Progenitor cell of endocrine pancreas (in vitro differentiated cells): ENCODE data around the gene ADAM10. TPM values are rescaled to one million over a fixed set of nuclear protein-coding genes. Genes with fewer than 3 reads are reported as not detected.

ENCODE experiments used
- DNase-seq: peaks from one replicate; pipeline ENCODE4 v3.0.0; 2021; ENCODE audit warnings: low spot score; ENCODE audit not compliant: unreplicated experiment
- H3K27ac Mint-ChIP-seq: 2 replicates; pipeline ENCODE4 v1.8.0; 2021; ENCODE audit warnings: mild to moderate bottlenecking, moderate library complexity, mixed read lengths
- H3K27me3 Mint-ChIP-seq: 2 replicates; pipeline ENCODE4 v1.8.0; 2021; ENCODE audit warnings: mixed read lengths
- H3K36me3 Mint-ChIP-seq: 2 replicates; pipeline ENCODE4 v1.8.0; 2022; ENCODE audit warnings: mixed read lengths; ENCODE audit not compliant: insufficient read depth
- H3K4me1 Mint-ChIP-seq: 2 replicates; pipeline ENCODE4 v1.8.0; 2021; ENCODE audit warnings: low read depth, mixed read lengths
- H3K4me3 Mint-ChIP-seq: 2 replicates; pipeline ENCODE4 v1.8.0; 2021; ENCODE audit warnings: low read depth, mild to moderate bottlenecking, moderate library complexity, mixed read lengths
- H3K9me3 Mint-ChIP-seq: 2 replicates; pipeline ENCODE4 v1.8.0; 2021; ENCODE audit warnings: low read depth, mixed read lengths
- CTCF ChIP-seq: fragments of 200-600 bp; sonication (generic); IDR thresholded peaks from one replicate; pipeline ENCODE4 v1.5.0; 2021; ENCODE audit warnings: antibody characterized with exemption, mild to moderate bottlenecking; ENCODE audit not compliant: unreplicated experiment
- total RNA-seq: library from RNA; stranded (reverse); gene quantifications from 2 replicates; pipeline ENCODE4 v1.2.1, GENCODE V29; 2021

The ADAM10 gene
- total RNA-seq, 1 donor from 2014 or later = 237 TPM

- peaks cover 14% of the 10 kb centered on the region for H3K4me1 Mint-ChIP-seq
- TF ChIP-seq CTCF = no peak
- H3K4me3 Mint-ChIP-seq = no peak overlapping the region
- no peak overlapping the region for H3K27ac Mint-ChIP-seq
- H3K27me3 Mint-ChIP-seq = peaks cover 24% of the 10 kb centered on the region
- H3K36me3 Mint-ChIP-seq = no peaks in the 10 kb centered on the region
- H3K9me3 Mint-ChIP-seq = no peaks in the 10 kb centered on the region
- no peak for DNase-seq
Measured at GRCh38 chr15:58556028-58556361, 193.5 kb downstream of the ADAM10 start.

- H3K4me3 Mint-ChIP-seq = no peak overlapping the region
- H3K27ac Mint-ChIP-seq = peak overlapping the region; percentile 65
- no peak for TF ChIP-seq CTCF
- no peak for DNase-seq
- peaks cover 25% of the 10 kb centered on the region for H3K27me3 Mint-ChIP-seq
- H3K9me3 Mint-ChIP-seq = no peaks in the 10 kb centered on the region
- H3K36me3 Mint-ChIP-seq = no peaks in the 10 kb centered on the region
- peaks cover 10% of the 10 kb centered on the region for H3K4me1 Mint-ChIP-seq
Measured at GRCh38 chr15:58555162-58556027, 194.1 kb downstream of the ADAM10 start.

- Mint-ChIP-seq H3K27me3 (peaks cover 31% of the 10 kb centered on the region), H3K9me3 (no peaks in the 10 kb centered on the region), H3K4me1 (peaks cover 10% of the 10 kb centered on the region), H3K27ac (no peak overlapping the region), H3K36me3 (no peaks in the 10 kb centered on the region), H3K4me3 (no peak overlapping the region)
- DNase-seq = no peak
- no peak for TF ChIP-seq CTCF
Measured at GRCh38 chr15:58554758-58555157, 194.7 kb downstream of the ADAM10 start.

DNA sequence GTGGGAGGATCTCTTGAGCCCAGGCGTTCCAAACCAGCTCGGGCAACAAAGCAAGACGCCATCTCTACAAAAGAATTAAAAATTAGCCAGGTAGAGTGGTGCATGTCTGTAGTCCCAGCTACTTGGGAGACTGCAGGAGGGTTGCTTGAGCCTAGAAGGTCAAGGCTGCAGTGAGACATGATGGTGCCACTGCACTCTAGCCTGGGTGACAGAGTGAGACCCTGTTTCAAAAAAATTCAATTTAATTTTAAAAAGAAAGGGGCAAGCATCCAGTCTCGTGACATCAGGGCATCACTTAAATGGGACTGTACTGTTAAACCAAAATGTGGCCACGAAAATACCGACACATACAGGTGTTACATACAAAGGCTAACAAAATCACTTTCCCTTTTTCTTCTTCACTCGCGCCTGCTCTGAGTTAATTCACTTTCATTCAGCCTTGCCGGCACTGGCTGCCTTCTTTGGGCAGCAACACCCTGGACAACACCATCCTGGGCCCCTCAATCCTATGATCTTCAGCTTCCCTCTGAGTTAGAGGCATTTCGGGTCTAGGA lies 196.1 kb downstream of the ADAM10 start:
- Mint-ChIP-seq H3K9me3 (no peaks in the 10 kb centered on the region), H3K36me3 (no peaks in the 10 kb centered on the region), H3K4me1 (peaks cover 10% of the 10 kb centered on the region), H3K27me3 (peaks cover 40% of the 10 kb centered on the region), H3K27ac (no peak overlapping the region), H3K4me3 (no peak overlapping the region)
- TF ChIP-seq CTCF = no peak
- no peak for DNase-seq

- Mint-ChIP-seq H3K27ac (peak overlapping the region; percentile 58), H3K36me3 (no peaks in the 10 kb centered on the region), H3K27me3 (peaks cover 46% of the 10 kb centered on the region), H3K9me3 (no peaks in the 10 kb centered on the region), H3K4me3 (no peak overlapping the region), H3K4me1 (peaks cover 10% of the 10 kb centered on the region)
- no peak for DNase-seq
- TF ChIP-seq CTCF = no peak
Measured at GRCh38 chr15:58552505-58553364, 196.8 kb downstream of the ADAM10 start.
